Skin of body (tissue), 2 donors: ENCODE data around the gene GNG7. TPM values are rescaled to one million over a fixed set of nuclear protein-coding genes. Genes with fewer than 3 reads are reported as not detected.
A peak's percentile ranks its signal among the peaks of the same experiment; 100 is the strongest.

Source experiments
- DNase-seq: peaks from one replicate; lab custom pipeline; 2025; lab: John Stamatoyannopoulos, UW
- total RNA-seq: library from RNA; depleted of rRNA; stranded (reverse); fragments of >200 nt; gene quantifications from one replicate; pipeline ENCODE4 v1.2.3, GENCODE V29; 2014

Gene GNG7
- total RNA-seq = 2.4 TPM

GRCh38 chr19:2702170-2703076 lies at the start of gene GNG7:
GNG7 (minus strand) TSS chr19:2702694; CDS start chr19:2520688, 182,006 bp downstream.
- DNase-seq = peak; percentile 43

GRCh38 chr19:2751438-2751830 lies 48.9 kb upstream of the GNG7 start:
- DNase-seq = no peak

GRCh38 chr19:2750808-2751437 lies 48.4 kb upstream of the GNG7 start:
- DNase-seq = no peak

- no peak for DNase-seq
Observed at GRCh38 chr19:2747349-2747748, 44.9 kb upstream of the GNG7 start.

- DNase-seq = no peak
Observed at GRCh38 chr19:2744113-2744512, 41.6 kb upstream of the GNG7 start.

- DNase-seq = no peak
Observed at GRCh38 chr19:2743099-2743498, 40.6 kb upstream of the GNG7 start.

GRCh38 chr19:2740314-2740656 lies 37.8 kb upstream of the GNG7 start:
- no peak for DNase-seq

GRCh38 chr19:2739602-2740313 lies 37.3 kb upstream of the GNG7 start, which contains the start of gene SLC39A3:
SLC39A3 (minus strand) TSS chr19:2740017; CDS start chr19:2737257, 2,760 bp downstream.
- DNase-seq = peak; percentile 97

GRCh38 chr19:2736550-2737190 lies 34.2 kb upstream of the GNG7 start:
- DNase-seq = no peak

GRCh38 chr19:2735374-2735773 lies 32.9 kb upstream of the GNG7 start:
- no peak for DNase-seq

GRCh38 chr19:2734589-2735288 lies 32.2 kb upstream of the GNG7 start:
- DNase-seq = no peak

GRCh38 chr19:2733930-2734588 lies 31.6 kb upstream of the GNG7 start:
- DNase-seq = no peak

GRCh38 chr19:2732883-2733282 lies 30.4 kb upstream of the GNG7 start:
- no peak for DNase-seq

GRCh38 chr19:2732157-2732725 lies 29.7 kb upstream of the GNG7 start:
- DNase-seq = no peak

- DNase-seq = no peak
Observed at GRCh38 chr19:2731181-2731995, 28.9 kb upstream of the GNG7 start.

GRCh38 chr19:2729943-2730818 lies 27.7 kb upstream of the GNG7 start:
- no peak for DNase-seq

GRCh38 chr19:2728783-2729387 lies 26.4 kb upstream of the GNG7 start:
- DNase-seq = no peak

- no peak for DNase-seq
Observed at GRCh38 chr19:2727640-2727944, 25.1 kb upstream of the GNG7 start.
